CD4-positive, alpha-beta T cell treated with Interleukin-6 at 100 ng/mL for 8 hours (primary cell): ENCODE measurements around the gene CSHL1.
"Not testable (repeated sequence)": the region's sequence is repeated elsewhere in the genome, so short reads cannot be mapped to it uniquely, and the experiment has no call there.

Experiments used
- DNase-seq: peaks from one replicate; pipeline ENCODE4 v3.0.0-alpha.2; 2020; ENCODE audit warnings: mixed read lengths, low spot score

CSHL1 gene

GRCh38 chr17:63889026-63889848 lies 21.8 kb downstream of the CSHL1 start:
- DNase-seq = not testable (repeated sequence)

GRCh38 chr17:63885119-63885518 lies 25.9 kb downstream of the CSHL1 start:
- not testable (repeated sequence) for DNase-seq

GRCh38 chr17:63882626-63883126 lies 28.4 kb downstream of the CSHL1 start:
- DNase-seq = not testable (repeated sequence)

GRCh38 chr17:63881935-63882601 lies 29.0 kb downstream of the CSHL1 start, which contains the start of gene GH2:
TSS of gene GH2 (minus strand) at chr17:63881944. CDS start at chr17:63881801, 143 bp downstream.
- peak; percentile 45 for DNase-seq

GRCh38 chr17:63881337-63881736 lies 29.7 kb downstream of the CSHL1 start:
- not testable (repeated sequence) for DNase-seq

GRCh38 chr17:63880706-63881105 lies 30.4 kb downstream of the CSHL1 start:
- no peak for DNase-seq

GRCh38 chr17:63878413-63878812 lies 32.6 kb downstream of the CSHL1 start:
- not testable (repeated sequence) for DNase-seq

GRCh38 chr17:63874693-63875092 lies 36.4 kb downstream of the CSHL1 start:
- not testable (repeated sequence) for DNase-seq

GRCh38 chr17:63874061-63874626 lies 36.9 kb downstream of the CSHL1 start:
- not testable (repeated sequence) for DNase-seq

- not testable (repeated sequence) for DNase-seq
These were observed 37.5 kb downstream of the CSHL1 start, which contains the start of gene CSH2 for GRCh38 chr17:63873577-63873976. TSS of gene CSH2 (minus strand) at chr17:63873677. CDS start at chr17:63873614, 63 bp downstream.

- DNase-seq = not testable (repeated sequence)
These were observed 39.3 kb downstream of the CSHL1 start for GRCh38 chr17:63871646-63872365.

- DNase-seq = not testable (repeated sequence)
These were observed 40.8 kb downstream of the CSHL1 start for GRCh38 chr17:63870292-63870665.

GRCh38 chr17:63869491-63870291 lies 41.4 kb downstream of the CSHL1 start:
- not testable (repeated sequence) for DNase-seq

GRCh38 chr17:63866625-63867024 lies 44.4 kb downstream of the CSHL1 start:
- DNase-seq = not testable (repeated sequence)
